Measurements from ENCODE around the gene RELCH.

DNA sequence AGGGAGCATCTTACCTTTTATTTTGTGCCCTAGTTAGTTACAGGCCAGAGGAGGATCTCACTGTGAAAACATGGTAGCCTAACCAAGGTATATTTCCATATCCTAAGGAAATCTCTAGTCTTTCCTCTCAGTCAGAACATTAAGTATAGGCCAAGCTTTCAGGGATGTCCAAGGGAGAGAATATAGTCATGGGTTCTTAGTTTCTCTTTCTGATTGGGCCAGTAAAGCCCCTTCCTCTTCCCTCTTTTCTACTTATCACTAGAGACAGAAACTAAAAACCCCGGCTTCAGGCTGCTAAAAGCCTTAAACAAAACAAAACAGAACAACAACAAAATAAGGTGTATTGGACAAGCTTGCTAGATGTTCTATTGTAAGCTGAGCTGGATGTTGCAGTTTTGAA lies 93.7 kb downstream of the RELCH start:
- TF ChIP-seq, protein P1, sequence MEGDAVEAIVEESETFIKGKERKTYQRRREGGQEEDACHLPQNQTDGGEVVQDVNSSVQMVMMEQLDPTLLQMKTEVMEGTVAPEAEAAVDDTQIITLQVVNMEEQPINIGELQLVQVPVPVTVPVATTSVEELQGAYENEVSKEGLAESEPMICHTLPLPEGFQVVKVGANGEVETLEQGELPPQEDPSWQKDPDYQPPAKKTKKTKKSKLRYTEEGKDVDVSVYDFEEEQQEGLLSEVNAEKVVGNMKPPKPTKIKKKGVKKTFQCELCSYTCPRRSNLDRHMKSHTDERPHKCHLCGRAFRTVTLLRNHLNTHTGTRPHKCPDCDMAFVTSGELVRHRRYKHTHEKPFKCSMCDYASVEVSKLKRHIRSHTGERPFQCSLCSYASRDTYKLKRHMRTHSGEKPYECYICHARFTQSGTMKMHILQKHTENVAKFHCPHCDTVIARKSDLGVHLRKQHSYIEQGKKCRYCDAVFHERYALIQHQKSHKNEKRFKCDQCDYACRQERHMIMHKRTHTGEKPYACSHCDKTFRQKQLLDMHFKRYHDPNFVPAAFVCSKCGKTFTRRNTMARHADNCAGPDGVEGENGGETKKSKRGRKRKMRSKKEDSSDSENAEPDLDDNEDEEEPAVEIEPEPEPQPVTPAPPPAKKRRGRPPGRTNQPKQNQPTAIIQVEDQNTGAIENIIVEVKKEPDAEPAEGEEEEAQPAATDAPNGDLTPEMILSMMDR (IDR thresholded peaks at IDR 0.05; ENCODE audit: low read depth, low read length, poor library complexity, severe bottlenecking): no peak
- TF ChIP-seq EZH2phosphoT487 (IDR thresholded peaks at IDR 0.05; ENCODE audit: borderline replicate concordance, low read length): no peak

All from DOHH2 (cell line).